ENCODE measurements around the gene IL1F10. TPM values are rescaled to one million over a fixed set of nuclear protein-coding genes. Genes with fewer than 3 reads are reported as not detected.

Gene IL1F10
- total and polyA plus RNA-seq, 2 donors (not counting 3 experiments of a cell fraction or from before 2014, with no cell fraction given): not detected

DNA sequence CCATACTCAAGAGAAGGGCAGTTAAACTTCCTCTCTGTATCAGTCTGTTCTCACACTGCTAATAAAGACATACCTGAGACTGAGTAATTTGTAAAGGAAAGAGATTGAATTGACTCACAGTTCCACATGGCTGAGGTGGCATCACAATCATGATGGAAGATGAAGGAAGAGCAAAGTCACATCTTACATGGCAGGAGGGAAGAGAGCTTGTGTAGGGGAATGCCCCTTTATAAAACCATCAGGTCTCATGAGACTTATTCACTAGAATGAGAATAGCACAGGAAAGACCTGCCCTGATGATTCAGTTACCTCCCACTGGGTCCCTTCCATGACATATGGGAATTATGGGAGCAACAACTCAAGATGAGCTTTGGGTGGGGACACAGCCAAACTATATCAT is 13.7 kb upstream of the IL1F10 start:
- ChIA-PET CTCF (no interaction called here), POLR2A (no interaction called here)
- no peak for FAIRE-seq
- H3K27me3 ChIP-seq (ENCODE audit: control insufficient read depth in 2 of 2, insufficient read depth in 2 of 2, low read length in 2 of 2): no peaks in the 10 kb centered on the region
- H3K9ac ChIP-seq (replicated peaks; ENCODE audit: extremely low read depth, insufficient read depth, low read length): no peak overlapping the region
- H3K9me3 ChIP-seq (replicated peaks; ENCODE audit: control insufficient read depth, insufficient read depth, low read length): no peaks in the 10 kb centered on the region
- H2AFZ ChIP-seq (ENCODE audit: low read depth, low read length): no peak overlapping the region
- no peaks in the 10 kb centered on the region for H3K9me1 ChIP-seq (replicated peaks; ENCODE audit: control insufficient read depth, extremely low read depth, insufficient read depth, low read length)
- no peaks in the 10 kb centered on the region for H3K79me2 ChIP-seq (ENCODE audit: control insufficient read depth, insufficient read depth, low read length)
- no peaks in the 10 kb centered on the region for H4K20me1 ChIP-seq (replicated peaks; ENCODE audit: control insufficient read depth, extremely low read depth, insufficient read depth, low read length)
- no TSS peak for BruUV-seq (replicated peaks)
- intact Hi-C loops (cut with micrococcal nuclease): no loop called here
- no peaks in the 10 kb centered on the region for H3K4me1 ChIP-seq (ENCODE audit: control insufficient read depth, extremely low read depth, insufficient read depth, low read length)
- H3K27ac ChIP-seq (ENCODE audit: insufficient read depth, low read depth, low read length): no peak overlapping the region
- no peak overlapping the region for H3K4me3 ChIP-seq (replicated peaks in 1 of 3; ENCODE audit: insufficient read depth in 1 of 3, low read depth in 1 of 3, low read length in 3 of 3)
- TF ChIP-seq MYC (IDR thresholded peaks at IDR 0.05; ENCODE audit: low read depth, low read length) (no peak), POLR2AphosphoS5 (IDR thresholded peaks at IDR 0.05; ENCODE audit: insufficient read depth, low read depth, low read length) (no peak), FOS (IDR thresholded peaks at IDR 0.05; ENCODE audit: borderline replicate concordance, insufficient read depth, low read length) (no peak), EZH2 (IDR thresholded peaks at IDR 0.05; ENCODE audit: borderline replicate concordance, low read depth, low read length, severe bottlenecking) (no peak), POLR2A (IDR thresholded peaks at IDR 0.05; ENCODE audit: low read depth, low read length) (no peak), JUN (IDR thresholded peaks at IDR 0.05; ENCODE audit: borderline replicate concordance, insufficient read depth, insufficient read length, low read depth) (no peak), GATA2 (IDR thresholded peaks at IDR 0.05; ENCODE audit: insufficient read depth, insufficient read length, low read depth, low read length) (no peak)
- TF ChIP-seq, protein P1, sequence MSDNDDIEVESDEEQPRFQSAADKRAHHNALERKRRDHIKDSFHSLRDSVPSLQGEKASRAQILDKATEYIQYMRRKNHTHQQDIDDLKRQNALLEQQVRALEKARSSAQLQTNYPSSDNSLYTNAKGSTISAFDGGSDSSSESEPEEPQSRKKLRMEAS (IDR thresholded peaks at IDR 0.05; ENCODE audit: insufficient read depth, insufficient read length): no peak
- TF ChIP-seq, protein P2, sequence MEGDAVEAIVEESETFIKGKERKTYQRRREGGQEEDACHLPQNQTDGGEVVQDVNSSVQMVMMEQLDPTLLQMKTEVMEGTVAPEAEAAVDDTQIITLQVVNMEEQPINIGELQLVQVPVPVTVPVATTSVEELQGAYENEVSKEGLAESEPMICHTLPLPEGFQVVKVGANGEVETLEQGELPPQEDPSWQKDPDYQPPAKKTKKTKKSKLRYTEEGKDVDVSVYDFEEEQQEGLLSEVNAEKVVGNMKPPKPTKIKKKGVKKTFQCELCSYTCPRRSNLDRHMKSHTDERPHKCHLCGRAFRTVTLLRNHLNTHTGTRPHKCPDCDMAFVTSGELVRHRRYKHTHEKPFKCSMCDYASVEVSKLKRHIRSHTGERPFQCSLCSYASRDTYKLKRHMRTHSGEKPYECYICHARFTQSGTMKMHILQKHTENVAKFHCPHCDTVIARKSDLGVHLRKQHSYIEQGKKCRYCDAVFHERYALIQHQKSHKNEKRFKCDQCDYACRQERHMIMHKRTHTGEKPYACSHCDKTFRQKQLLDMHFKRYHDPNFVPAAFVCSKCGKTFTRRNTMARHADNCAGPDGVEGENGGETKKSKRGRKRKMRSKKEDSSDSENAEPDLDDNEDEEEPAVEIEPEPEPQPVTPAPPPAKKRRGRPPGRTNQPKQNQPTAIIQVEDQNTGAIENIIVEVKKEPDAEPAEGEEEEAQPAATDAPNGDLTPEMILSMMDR (IDR thresholded peaks at IDR 0.05; ENCODE audit: extremely low read depth in 1 of 2, insufficient read depth in 1 of 2, low read depth in 1 of 2, low read length in 2 of 2): no peak
- DNase-seq (ENCODE audit: low read depth, low spot score): no peak
- H3K4me2 ChIP-seq (ENCODE audit: insufficient read depth, low read length): no peak overlapping the region
- H3K36me3 ChIP-seq (ENCODE audit: control insufficient read depth in 2 of 2, extremely low read depth in 1 of 2, insufficient read depth in 2 of 2, low read length in 2 of 2): no peaks in the 10 kb centered on the region
- dilution Hi-C loops (cut with MboI; ENCODE audit: extremely low pct_ligation_motif_present, low sequenced_read_pairs): no loop called here

Data from endothelial cell of umbilical vein (primary cell).